ENCODE results near the gene ERBB4. TPM values are rescaled to one million over a fixed set of nuclear protein-coding genes. Genes with fewer than 3 reads are reported as not detected.

Gene ERBB4
- total RNA-seq, 2 experiments from 2014 or later: not detected

- Histone ChIP-seq H3K4me1 (ENCODE audit: insufficient read depth, low read length) (no peaks in the 10 kb centered on the region), H3K9me3 (ENCODE audit: control insufficient read depth in 1 of 2, insufficient read depth in 1 of 2, low read length in 2 of 2) (no peaks in the 10 kb centered on the region), H3K27me3 (ENCODE audit: control insufficient read depth in 1 of 2, insufficient read depth in 2 of 2, low read length in 2 of 2) (no peaks in the 10 kb centered on the region), H3K4me3 (ENCODE audit: low read length) (no peak overlapping the region), H3K27ac (ENCODE audit: low read depth in 1 of 2, low read length in 2 of 2) (no peak overlapping the region), H3K36me3 (ENCODE audit: insufficient read depth, low read length) (no peaks in the 10 kb centered on the region)
- intact Hi-C loops (cut with DNase I, micrococcal nuclease): no loop called here
- H3K4me3 Mint-ChIP-seq: no peak overlapping the region
- H3K36me3 Mint-ChIP-seq (ENCODE audit: low read depth): no peaks in the 10 kb centered on the region
- no peaks in the 10 kb centered on the region for H3K27me3 Mint-ChIP-seq
- no peak for TF ChIP-seq CTCF (IDR thresholded peaks at IDR 0.05)
- CTCF ChIA-PET: no interaction called here
- DNase-seq (no peak), ATAC-seq (ENCODE audit: poor library complexity) (no peak)
- no peaks in the 10 kb centered on the region for H3K9me3 Mint-ChIP-seq
- no peak overlapping the region for H3K27ac Mint-ChIP-seq
- no peaks in the 10 kb centered on the region for H3K4me1 Mint-ChIP-seq (ENCODE audit: low read depth)
- POLR2A ChIA-PET: no interaction called here
Measured at GRCh38 chr2:211347328-211347727, 1191.3 kb downstream of the ERBB4 start.

- Mint-ChIP-seq H3K4me1 (ENCODE audit: low read depth) (no peaks in the 10 kb centered on the region), H3K27me3 (no peaks in the 10 kb centered on the region), H3K36me3 (ENCODE audit: low read depth) (no peaks in the 10 kb centered on the region), H3K27ac (no peak overlapping the region), H3K4me3 (no peak overlapping the region), H3K9me3 (no peaks in the 10 kb centered on the region)
- no peaks in the 10 kb centered on the region for H3K27me3 ChIP-seq (ENCODE audit: control insufficient read depth in 1 of 2, insufficient read depth in 2 of 2, low read length in 2 of 2)
- DNase-seq: no peak
- TF ChIP-seq CTCF (IDR thresholded peaks at IDR 0.05): no peak
- H3K4me3 ChIP-seq (ENCODE audit: low read length): no peak overlapping the region
- no peak overlapping the region for H3K27ac ChIP-seq (ENCODE audit: low read depth in 1 of 2, low read length in 2 of 2)
- H3K36me3 ChIP-seq (ENCODE audit: insufficient read depth, low read length): no peaks in the 10 kb centered on the region
- H3K9me3 ChIP-seq (ENCODE audit: control insufficient read depth in 1 of 2, insufficient read depth in 1 of 2, low read length in 2 of 2): no peaks in the 10 kb centered on the region
- H3K4me1 ChIP-seq (ENCODE audit: insufficient read depth, low read length): no peaks in the 10 kb centered on the region
- ChIA-PET POLR2A (no interaction called here), CTCF (no interaction called here)
- intact Hi-C loops (cut with DNase I, micrococcal nuclease): no loop called here
- no peak for ATAC-seq (ENCODE audit: poor library complexity)
Measured at GRCh38 chr2:211344289-211344688, 1194.3 kb downstream of the ERBB4 start.

DNA sequence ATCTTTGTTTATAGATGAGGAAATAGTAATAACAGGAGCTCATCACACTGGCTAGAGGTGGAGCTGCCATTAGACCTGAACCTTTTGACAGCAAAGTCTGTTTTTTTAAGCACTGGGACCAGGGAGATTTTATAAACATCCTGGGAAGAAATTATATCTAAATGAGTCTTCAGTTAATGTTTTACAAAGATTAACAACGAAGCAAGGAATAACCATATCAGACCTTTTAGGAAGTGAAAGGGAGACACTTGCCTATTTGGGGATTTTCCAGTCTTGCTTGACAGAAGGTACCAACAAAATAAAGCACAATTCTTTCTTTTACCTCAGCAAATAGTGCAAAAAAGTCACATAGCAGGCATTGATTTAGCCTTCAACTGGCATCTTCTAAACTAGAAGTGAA lies 1205.2 kb downstream of the ERBB4 start:
- H3K27ac Mint-ChIP-seq: no peak overlapping the region
- H3K4me1 Mint-ChIP-seq (ENCODE audit: low read depth): no peaks in the 10 kb centered on the region
- H3K9me3 ChIP-seq (ENCODE audit: control insufficient read depth in 1 of 2, insufficient read depth in 1 of 2, low read length in 2 of 2): peaks cover 0 to 6% of the 10 kb centered on the region in 2 experiments
- ChIA-PET POLR2A (no interaction called here), CTCF (no interaction called here)
- intact Hi-C loops (cut with DNase I, micrococcal nuclease): no loop called here
- H3K4me3 Mint-ChIP-seq: no peak overlapping the region
- H3K36me3 ChIP-seq (ENCODE audit: insufficient read depth, low read length): no peaks in the 10 kb centered on the region
- no peak overlapping the region for H3K4me3 ChIP-seq (ENCODE audit: low read length)
- H3K36me3 Mint-ChIP-seq (ENCODE audit: low read depth): no peaks in the 10 kb centered on the region
- no peaks in the 10 kb centered on the region for H3K9me3 Mint-ChIP-seq
- DNase-seq (no peak), ATAC-seq (ENCODE audit: poor library complexity) (no peak)
- no peaks in the 10 kb centered on the region for H3K4me1 ChIP-seq (ENCODE audit: insufficient read depth, low read length)
- H3K27ac ChIP-seq (ENCODE audit: low read depth in 1 of 2, low read length in 2 of 2): no peak overlapping the region
- TF ChIP-seq CTCF (IDR thresholded peaks at IDR 0.05): no peak
- H3K27me3 ChIP-seq (ENCODE audit: control insufficient read depth in 1 of 2, insufficient read depth in 2 of 2, low read length in 2 of 2): no peaks in the 10 kb centered on the region
- H3K27me3 Mint-ChIP-seq: no peaks in the 10 kb centered on the region

Data from CD4-positive, alpha-beta T cell (primary cell).